GM21619 (cell line): Measurements from ENCODE around the gene OCIAD2.
"Not testable (repeated sequence)": the region's sequence is repeated elsewhere in the genome, so short reads cannot be mapped to it uniquely, and the experiment has no call there.

Experiments used
- ATAC-seq: cut with Tn5 transposase; IDR thresholded peaks from one replicate; pipeline ENCODE4 v1.9.1; 2021; ENCODE audit not compliant: unreplicated experiment

The OCIAD2 gene, protein sequence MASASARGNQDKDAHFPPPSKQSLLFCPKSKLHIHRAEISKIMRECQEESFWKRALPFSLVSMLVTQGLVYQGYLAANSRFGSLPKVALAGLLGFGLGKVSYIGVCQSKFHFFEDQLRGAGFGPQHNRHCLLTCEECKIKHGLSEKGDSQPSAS

GRCh38 chr4:48906206-48907173 lies at the start of gene OCIAD2:
OCIAD2 (minus strand) TSS chr4:48906774; CDS start chr4:48904549, 2,225 bp downstream.
- ATAC-seq = peak; percentile 92

GRCh38 chr4:48954314-48954713 lies 47.7 kb upstream of the OCIAD2 start:
- ATAC-seq = no peak

GRCh38 chr4:48949518-48950219 lies 43.1 kb upstream of the OCIAD2 start:
- no peak for ATAC-seq

DNA sequence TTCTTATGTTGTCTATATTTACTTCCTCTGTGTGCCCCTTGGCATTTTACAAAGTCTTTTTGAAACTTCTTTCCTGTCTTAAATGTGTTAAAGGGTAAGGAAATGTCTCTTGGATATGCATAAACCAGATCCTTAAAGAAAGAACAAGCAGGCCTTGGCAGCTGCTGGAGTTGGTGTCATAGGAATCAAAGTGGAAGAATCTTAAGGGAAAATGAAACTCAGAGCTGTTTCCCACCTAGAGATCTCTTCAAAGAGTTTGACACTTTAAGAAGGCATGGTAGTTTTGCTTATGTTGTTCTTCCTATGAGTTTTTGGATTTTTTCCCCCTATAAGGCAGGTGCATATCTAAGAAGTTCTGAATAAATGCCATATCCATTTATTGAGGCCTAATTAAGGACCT lies 42.5 kb upstream of the OCIAD2 start:
- no peak for ATAC-seq

DNA sequence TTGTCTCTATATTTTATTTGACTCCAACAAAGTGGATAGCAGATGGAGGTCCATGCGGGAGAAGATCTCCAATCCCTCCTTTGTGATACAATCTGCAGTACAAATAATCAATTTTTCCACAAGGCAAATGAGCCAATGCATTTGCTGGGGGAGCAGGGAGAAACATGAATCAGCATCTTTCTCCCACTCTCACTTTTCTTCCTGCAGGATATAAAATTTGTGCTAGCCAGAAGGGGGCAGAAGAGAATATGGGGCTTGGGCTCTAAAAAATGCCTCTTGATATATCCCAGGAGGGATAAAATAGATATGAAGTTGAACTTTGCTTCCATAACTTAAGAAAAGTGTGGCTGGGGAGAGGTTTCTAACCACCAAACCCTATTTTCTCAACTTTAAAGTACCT lies 41.2 kb upstream of the OCIAD2 start:
- no peak for ATAC-seq

GRCh38 chr4:48945981-48946380 lies 39.4 kb upstream of the OCIAD2 start:
- no peak for ATAC-seq

GRCh38 chr4:48944756-48945241 lies 38.2 kb upstream of the OCIAD2 start:
- no peak for ATAC-seq

GRCh38 chr4:48944252-48944651 lies 37.7 kb upstream of the OCIAD2 start:
- ATAC-seq = no peak

GRCh38 chr4:48943387-48943786 lies 36.8 kb upstream of the OCIAD2 start:
- ATAC-seq = no peak

- ATAC-seq = no peak
Observed at GRCh38 chr4:48939785-48940184, 33.2 kb upstream of the OCIAD2 start.

DNA sequence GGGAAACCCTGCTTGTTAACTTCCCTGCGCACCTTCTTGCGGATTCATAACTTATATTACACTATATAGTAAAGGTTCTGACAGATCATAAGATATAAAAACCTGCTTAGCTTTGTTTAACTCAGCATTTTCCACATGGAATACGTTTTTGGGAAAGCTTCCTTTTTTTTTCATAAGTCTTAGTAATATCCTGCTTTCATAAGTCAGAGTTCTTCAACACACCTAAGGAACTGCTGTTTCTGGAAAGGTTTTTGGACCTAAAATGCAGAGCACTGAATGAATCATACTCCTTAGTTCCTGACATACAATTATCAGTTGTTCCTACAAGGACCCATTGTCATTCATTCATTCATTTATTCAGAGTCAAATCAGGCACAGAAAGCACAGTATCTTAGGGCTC lies 32.3 kb upstream of the OCIAD2 start:
- ATAC-seq = no peak

- no peak for ATAC-seq
Observed at GRCh38 chr4:48937033-48937432, 30.5 kb upstream of the OCIAD2 start.

DNA sequence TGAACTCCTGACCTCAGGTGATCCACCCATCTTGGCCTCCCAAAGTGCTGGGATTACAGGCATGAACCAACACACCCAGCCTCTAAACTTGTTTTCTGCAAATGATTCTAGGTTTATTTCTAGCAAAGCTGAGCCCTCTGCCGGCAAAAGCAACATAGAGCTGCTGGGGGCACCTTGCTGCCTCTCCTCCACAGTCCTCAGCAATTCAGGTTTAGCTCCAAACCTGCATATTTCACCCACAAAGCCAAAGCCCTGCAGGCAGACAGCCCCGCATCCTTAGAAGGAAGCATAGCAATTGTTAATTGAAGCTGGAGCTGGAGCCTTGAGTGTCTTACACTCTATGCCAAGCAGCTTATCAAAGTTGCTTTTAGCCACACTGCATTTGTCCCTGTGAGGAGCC lies 24.9 kb upstream of the OCIAD2 start:
- ATAC-seq = no peak

- ATAC-seq = no peak
Observed at GRCh38 chr4:48930654-48931053, 24.1 kb upstream of the OCIAD2 start.

DNA sequence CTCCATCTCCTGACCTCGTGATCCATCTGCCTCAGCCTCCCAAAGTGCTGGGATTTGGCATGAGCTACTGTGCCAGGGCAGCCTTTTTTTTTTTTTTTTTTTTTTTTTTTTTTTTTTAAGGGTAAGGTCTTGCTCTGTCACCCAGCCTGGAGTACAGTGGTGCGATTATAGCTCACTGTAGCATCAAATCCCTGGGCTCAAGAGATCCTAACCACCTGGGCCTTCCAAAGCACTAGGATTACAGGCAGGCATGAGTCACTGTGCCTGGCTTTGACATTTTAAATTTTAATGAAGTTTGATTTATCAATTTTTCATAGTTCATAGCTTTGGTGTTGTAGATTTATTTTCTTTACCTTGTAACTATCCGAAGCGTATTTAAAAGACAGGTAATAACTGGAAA lies 17.8 kb upstream of the OCIAD2 start:
- ATAC-seq = no peak

- ATAC-seq = not testable (repeated sequence)
Observed at GRCh38 chr4:48923065-48923464, 16.5 kb upstream of the OCIAD2 start.

DNA sequence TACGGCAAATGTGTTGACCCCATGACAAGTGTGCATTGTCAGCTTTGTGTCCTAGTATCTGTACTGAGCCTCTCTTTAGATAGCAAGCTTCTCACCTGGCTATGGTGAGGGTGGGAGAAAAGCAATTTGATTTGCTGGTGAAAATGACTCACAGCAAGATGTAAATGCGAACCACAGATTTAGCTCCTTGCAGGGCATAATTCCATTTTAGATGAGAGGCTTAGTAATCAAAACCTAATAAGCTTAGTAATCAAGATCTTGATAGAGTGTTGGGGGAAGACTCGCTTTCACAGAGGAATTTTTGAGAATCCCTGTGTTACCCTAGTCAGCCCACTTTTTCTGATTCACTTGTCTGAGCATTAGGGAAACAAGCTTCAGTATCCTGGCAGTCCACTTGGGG lies 7.7 kb upstream of the OCIAD2 start:
- ATAC-seq = no peak

GRCh38 chr4:48913346-48913745 lies 6.8 kb upstream of the OCIAD2 start:
- no peak for ATAC-seq

DNA sequence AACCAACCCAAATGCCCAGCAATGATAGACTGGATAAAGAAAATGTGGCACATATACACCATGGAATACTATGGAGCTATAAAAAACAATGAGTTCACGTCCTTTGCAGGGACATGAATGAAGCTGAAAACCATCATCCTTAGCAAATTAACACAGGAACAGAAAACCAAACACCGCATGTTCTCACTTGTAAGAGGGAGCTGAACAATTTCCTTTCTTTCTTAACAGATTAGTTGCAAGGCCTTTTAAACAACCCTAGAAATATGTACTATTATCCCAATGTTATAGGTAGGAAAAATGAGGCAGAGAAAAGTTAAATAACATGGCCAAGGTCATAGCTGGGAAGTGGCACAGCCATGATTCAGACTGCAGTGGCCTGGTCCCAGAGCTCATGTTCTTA lies 5.8 kb upstream of the OCIAD2 start:
- no peak for ATAC-seq

DNA sequence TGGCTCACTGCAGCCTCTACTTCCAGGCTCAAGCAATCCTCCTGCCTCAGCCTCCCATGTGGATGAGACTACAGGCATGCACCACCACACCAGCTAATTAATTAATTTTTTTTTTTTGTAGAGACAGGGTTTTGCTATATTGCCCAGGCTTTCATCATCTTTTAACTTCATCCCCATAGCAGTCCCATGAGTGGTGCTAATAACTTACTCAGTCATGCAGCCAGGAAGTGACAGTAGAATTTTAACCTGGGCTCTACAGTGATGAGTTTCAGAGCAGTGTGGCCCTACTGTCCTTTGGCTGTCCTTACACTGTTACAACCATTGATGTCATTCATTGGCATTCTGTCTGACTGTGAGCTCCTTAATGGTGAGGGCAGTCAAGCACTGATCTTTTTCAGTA lies 3.9 kb upstream of the OCIAD2 start:
- ATAC-seq = peak; percentile 29

- no peak for ATAC-seq
Observed at GRCh38 chr4:48909697-48910096, 3.1 kb upstream of the OCIAD2 start.

DNA sequence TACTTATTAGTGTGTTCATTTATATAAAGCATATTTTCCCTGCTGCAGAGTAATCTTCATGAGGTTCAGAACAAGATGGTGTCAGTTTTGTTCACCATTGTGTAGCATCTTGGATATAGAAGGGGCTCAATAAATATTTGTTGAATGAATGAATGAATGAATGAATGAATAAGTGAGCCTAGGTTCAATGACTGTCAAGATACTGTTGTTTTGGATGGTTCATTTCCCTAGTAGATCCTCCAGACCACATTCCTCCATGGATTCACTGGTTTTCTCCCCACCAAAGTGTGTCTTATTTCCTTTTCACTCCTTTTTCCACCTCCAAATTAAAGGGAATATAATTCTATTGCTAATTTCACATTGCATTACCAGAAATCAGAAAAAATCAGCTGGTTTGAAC lies 2.1 kb upstream of the OCIAD2 start:
- no peak for ATAC-seq
